ENCODE results near the gene SLC38A4. TPM values are rescaled to one million over a fixed set of nuclear protein-coding genes. Genes with fewer than 3 reads are reported as not detected.

SLC38A4 gene
- total RNA-seq, 1 experiment from 2014 or later = not detected

DNA sequence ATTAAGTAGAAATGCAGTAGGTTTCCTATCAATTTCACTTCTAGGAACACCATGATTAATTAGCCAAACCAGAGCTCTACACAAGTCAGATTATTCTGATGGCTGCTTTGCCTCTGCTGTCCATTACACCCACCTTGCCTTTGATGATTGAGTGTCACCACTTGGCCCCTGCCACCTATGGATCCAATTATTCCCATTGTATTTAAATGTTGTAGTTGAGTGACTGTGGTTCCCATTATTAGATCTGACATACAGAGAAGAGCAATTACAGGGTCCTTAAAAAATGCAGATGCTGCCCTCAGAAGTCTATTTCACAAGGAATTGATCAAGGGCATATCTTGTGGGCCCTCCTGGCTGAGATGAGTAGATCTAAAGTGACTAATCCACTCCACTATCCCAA, 39.5 kb upstream of the SLC38A4 start:
- no peaks in the 10 kb centered on the region for H3K79me2 ChIP-seq (ENCODE audit: insufficient read depth, low read length)
- CTCF ChIA-PET = no interaction called here
- DNase-seq (ENCODE audit: low read depth, low spot score) = no peak
- no TSS peak for BruUV-seq (replicated peaks)
- no peaks in the 10 kb centered on the region for H3K27me3 ChIP-seq (ENCODE audit: insufficient read depth, low read length)
- RAD21 ChIA-PET (ENCODE audit: low non-redundant PET in 1 of 2, low total read pairs in 2 of 2, uncharacterized antibody in 2 of 2, unreplicated experiment in 2 of 2) = no interaction called here
- no peaks in the 10 kb centered on the region for H4K20me1 ChIP-seq (ENCODE audit: insufficient read depth)
- ATAC-seq = no peak
- H3K9me3 ChIP-seq (ENCODE audit: control insufficient read depth in 1 of 2, insufficient read depth in 1 of 2, low read depth in 1 of 2, low read length in 2 of 2) = no peaks in the 10 kb centered on the region; a peak in 1 of 4 replicates
- H3K9ac ChIP-seq (ENCODE audit: low read length) = no peak overlapping the region
- POLR2A ChIA-PET = no interaction called here
- intact Hi-C loops (cut with micrococcal nuclease) = no loop called here
- no peaks in the 10 kb centered on the region for H3K36me3 ChIP-seq (ENCODE audit: control insufficient read depth in 1 of 2, insufficient read depth in 2 of 2, low read length in 2 of 2)
- TF ChIP-seq, protein P1, sequence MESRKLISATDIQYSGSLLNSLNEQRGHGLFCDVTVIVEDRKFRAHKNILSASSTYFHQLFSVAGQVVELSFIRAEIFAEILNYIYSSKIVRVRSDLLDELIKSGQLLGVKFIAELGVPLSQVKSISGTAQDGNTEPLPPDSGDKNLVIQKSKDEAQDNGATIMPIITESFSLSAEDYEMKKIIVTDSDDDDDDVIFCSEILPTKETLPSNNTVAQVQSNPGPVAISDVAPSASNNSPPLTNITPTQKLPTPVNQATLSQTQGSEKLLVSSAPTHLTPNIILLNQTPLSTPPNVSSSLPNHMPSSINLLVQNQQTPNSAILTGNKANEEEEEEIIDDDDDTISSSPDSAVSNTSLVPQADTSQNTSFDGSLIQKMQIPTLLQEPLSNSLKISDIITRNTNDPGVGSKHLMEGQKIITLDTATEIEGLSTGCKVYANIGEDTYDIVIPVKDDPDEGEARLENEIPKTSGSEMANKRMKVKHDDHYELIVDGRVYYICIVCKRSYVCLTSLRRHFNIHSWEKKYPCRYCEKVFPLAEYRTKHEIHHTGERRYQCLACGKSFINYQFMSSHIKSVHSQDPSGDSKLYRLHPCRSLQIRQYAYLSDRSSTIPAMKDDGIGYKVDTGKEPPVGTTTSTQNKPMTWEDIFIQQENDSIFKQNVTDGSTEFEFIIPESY (IDR thresholded peaks at IDR 0.05; ENCODE audit: extremely low read depth, insufficient replicate concordance, low read length) = no peak
- H3K4me3 ChIP-seq (replicated peaks in 1 of 2; ENCODE audit: low read depth in 1 of 2, low read length in 2 of 2) = no peak overlapping the region
- no peak overlapping the region for H2AFZ ChIP-seq (ENCODE audit: low read depth, low read length, poor library complexity, severe bottlenecking)
- H3K4me1 ChIP-seq (ENCODE audit: control insufficient read depth in 1 of 2, insufficient read depth in 2 of 2, low read length in 2 of 2) = no peaks in the 10 kb centered on the region
- no peak overlapping the region for H3K4me2 ChIP-seq (ENCODE audit: low read length)
- no peak overlapping the region for H3K27ac ChIP-seq (ENCODE audit: low read depth, low read length)
- no peaks in the 10 kb centered on the region for H3K9me2 ChIP-seq (ENCODE audit: insufficient read depth)

DNA sequence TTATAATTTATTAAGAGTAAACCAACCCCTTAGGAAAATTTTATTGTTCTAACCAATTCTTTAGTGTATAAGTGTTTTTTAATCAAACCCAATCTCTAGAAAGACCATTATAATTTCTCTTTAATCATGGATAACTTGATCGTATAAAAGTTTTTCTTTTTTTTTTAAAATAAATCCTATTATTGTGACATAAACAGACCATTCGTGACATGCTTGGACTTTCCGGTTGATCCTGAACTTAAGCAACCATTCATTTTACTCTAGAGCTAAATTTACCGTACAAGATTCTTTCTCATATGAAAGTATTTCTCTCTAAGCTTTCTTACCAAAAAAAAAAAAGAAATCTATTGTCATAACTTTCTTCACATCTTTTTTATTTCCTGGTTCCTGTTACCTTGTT, 32.6 kb upstream of the SLC38A4 start:
- intact Hi-C loops (cut with micrococcal nuclease) = no loop called here
- no peak overlapping the region for H2AFZ ChIP-seq (ENCODE audit: low read depth, low read length, poor library complexity, severe bottlenecking)
- H3K27me3 ChIP-seq (ENCODE audit: insufficient read depth, low read length) = no peaks in the 10 kb centered on the region
- POLR2A ChIA-PET = no interaction called here
- no peaks in the 10 kb centered on the region for H3K36me3 ChIP-seq (ENCODE audit: control insufficient read depth in 1 of 2, insufficient read depth in 2 of 2, low read length in 2 of 2)
- no peak overlapping the region for H3K27ac ChIP-seq (ENCODE audit: low read depth, low read length)
- no peaks in the 10 kb centered on the region for H3K79me2 ChIP-seq (ENCODE audit: insufficient read depth, low read length)
- H3K4me2 ChIP-seq (ENCODE audit: low read length) = no peak overlapping the region
- CTCF ChIA-PET = no interaction called here
- RAD21 ChIA-PET (ENCODE audit: low non-redundant PET in 1 of 2, low total read pairs in 2 of 2, uncharacterized antibody in 2 of 2, unreplicated experiment in 2 of 2) = no interaction called here
- H4K20me1 ChIP-seq (ENCODE audit: insufficient read depth) = no peaks in the 10 kb centered on the region
- H3K4me1 ChIP-seq (ENCODE audit: control insufficient read depth in 1 of 2, insufficient read depth in 2 of 2, low read length in 2 of 2) = no peaks in the 10 kb centered on the region
- H3K9ac ChIP-seq (ENCODE audit: low read length) = no peak overlapping the region
- BruUV-seq (replicated peaks) = no TSS peak
- ATAC-seq (no peak), DNase-seq (ENCODE audit: low read depth, low spot score) (peak; percentile 15)
- H3K9me2 ChIP-seq (ENCODE audit: insufficient read depth) = no peaks in the 10 kb centered on the region
- H3K4me3 ChIP-seq (replicated peaks in 1 of 2; ENCODE audit: low read depth in 1 of 2, low read length in 2 of 2) = no peak overlapping the region
- peaks cover 8 to 9% of the 10 kb centered on the region in 2 experiments; a peak in 3 of 4 replicates for H3K9me3 ChIP-seq (ENCODE audit: control insufficient read depth in 1 of 2, insufficient read depth in 1 of 2, low read depth in 1 of 2, low read length in 2 of 2)
- TF ChIP-seq, protein P2, sequence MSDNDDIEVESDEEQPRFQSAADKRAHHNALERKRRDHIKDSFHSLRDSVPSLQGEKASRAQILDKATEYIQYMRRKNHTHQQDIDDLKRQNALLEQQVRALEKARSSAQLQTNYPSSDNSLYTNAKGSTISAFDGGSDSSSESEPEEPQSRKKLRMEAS (IDR thresholded peaks at IDR 0.05) = no peak
- no peak for TF ChIP-seq EZH2phosphoT487 (IDR thresholded peaks at IDR 0.05; ENCODE audit: borderline replicate concordance)
- no peak for TF ChIP-seq YY1 (IDR thresholded peaks at IDR 0.05; ENCODE audit: extremely low read depth, insufficient replicate concordance, low read depth, low read length)
- no peak for TF ChIP-seq ZNF274 (IDR thresholded peaks at IDR 0.05; ENCODE audit: low read depth, low read length)
- no peak for TF ChIP-seq ZFX (IDR thresholded peaks at IDR 0.05)
- TF ChIP-seq, protein P3, sequence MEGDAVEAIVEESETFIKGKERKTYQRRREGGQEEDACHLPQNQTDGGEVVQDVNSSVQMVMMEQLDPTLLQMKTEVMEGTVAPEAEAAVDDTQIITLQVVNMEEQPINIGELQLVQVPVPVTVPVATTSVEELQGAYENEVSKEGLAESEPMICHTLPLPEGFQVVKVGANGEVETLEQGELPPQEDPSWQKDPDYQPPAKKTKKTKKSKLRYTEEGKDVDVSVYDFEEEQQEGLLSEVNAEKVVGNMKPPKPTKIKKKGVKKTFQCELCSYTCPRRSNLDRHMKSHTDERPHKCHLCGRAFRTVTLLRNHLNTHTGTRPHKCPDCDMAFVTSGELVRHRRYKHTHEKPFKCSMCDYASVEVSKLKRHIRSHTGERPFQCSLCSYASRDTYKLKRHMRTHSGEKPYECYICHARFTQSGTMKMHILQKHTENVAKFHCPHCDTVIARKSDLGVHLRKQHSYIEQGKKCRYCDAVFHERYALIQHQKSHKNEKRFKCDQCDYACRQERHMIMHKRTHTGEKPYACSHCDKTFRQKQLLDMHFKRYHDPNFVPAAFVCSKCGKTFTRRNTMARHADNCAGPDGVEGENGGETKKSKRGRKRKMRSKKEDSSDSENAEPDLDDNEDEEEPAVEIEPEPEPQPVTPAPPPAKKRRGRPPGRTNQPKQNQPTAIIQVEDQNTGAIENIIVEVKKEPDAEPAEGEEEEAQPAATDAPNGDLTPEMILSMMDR (IDR thresholded peaks at IDR 0.05 in 2 of 3, conservative IDR thresholded peaks at IDR 0.05 in 1 of 3; ENCODE audit: borderline replicate concordance in 1 of 3, insufficient read depth in 1 of 3, low read depth in 2 of 3, low read length in 2 of 3) = no peak
- no peak for TF ChIP-seq EZH2 (IDR thresholded peaks at IDR 0.05)
- no peak for TF ChIP-seq JUND (IDR thresholded peaks at IDR 0.05)
- TF ChIP-seq, protein P4, sequence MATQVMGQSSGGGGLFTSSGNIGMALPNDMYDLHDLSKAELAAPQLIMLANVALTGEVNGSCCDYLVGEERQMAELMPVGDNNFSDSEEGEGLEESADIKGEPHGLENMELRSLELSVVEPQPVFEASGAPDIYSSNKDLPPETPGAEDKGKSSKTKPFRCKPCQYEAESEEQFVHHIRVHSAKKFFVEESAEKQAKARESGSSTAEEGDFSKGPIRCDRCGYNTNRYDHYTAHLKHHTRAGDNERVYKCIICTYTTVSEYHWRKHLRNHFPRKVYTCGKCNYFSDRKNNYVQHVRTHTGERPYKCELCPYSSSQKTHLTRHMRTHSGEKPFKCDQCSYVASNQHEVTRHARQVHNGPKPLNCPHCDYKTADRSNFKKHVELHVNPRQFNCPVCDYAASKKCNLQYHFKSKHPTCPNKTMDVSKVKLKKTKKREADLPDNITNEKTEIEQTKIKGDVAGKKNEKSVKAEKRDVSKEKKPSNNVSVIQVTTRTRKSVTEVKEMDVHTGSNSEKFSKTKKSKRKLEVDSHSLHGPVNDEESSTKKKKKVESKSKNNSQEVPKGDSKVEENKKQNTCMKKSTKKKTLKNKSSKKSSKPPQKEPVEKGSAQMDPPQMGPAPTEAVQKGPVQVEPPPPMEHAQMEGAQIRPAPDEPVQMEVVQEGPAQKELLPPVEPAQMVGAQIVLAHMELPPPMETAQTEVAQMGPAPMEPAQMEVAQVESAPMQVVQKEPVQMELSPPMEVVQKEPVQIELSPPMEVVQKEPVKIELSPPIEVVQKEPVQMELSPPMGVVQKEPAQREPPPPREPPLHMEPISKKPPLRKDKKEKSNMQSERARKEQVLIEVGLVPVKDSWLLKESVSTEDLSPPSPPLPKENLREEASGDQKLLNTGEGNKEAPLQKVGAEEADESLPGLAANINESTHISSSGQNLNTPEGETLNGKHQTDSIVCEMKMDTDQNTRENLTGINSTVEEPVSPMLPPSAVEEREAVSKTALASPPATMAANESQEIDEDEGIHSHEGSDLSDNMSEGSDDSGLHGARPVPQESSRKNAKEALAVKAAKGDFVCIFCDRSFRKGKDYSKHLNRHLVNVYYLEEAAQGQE (IDR thresholded peaks at IDR 0.05; ENCODE audit: low read depth) = no peak

Measured in HCT116 (cell line).